HG02938 (cell line): Measurements from ENCODE around the gene ZBTB1.
A peak's percentile ranks its signal among the peaks of the same experiment; 100 is the strongest.
"Not testable (repeated sequence)": the region's sequence is repeated elsewhere in the genome, so short reads cannot be mapped to it uniquely, and the experiment has no call there.

Experiments
- ATAC-seq: cut with Tn5 transposase; IDR thresholded peaks from one replicate; pipeline ENCODE4 v1.9.1; 2021; ENCODE audit warnings: mild to moderate bottlenecking, moderate library complexity; ENCODE audit not compliant: unreplicated experiment

ZBTB1 gene

DNA sequence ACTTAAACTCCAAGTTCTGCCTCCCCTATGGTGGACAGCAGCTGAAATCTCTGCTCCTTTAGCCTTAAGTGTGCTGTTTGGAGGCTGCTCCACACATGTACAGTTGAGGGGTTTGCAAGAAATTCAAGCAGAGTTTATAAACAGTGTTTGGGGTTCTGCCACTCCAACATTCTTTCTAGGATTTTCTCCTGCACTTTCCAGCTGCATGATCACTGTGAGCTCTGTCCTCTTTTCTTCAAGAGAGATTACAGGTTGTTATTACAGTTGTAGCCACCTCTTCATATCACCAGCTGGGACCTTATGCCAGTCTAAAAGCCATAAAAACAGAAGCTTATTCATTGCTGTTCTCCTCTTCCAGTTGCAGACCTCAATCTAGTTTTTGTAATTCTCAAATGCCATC is 9.3 kb upstream of the ZBTB1 start:
- no peak for ATAC-seq

DNA sequence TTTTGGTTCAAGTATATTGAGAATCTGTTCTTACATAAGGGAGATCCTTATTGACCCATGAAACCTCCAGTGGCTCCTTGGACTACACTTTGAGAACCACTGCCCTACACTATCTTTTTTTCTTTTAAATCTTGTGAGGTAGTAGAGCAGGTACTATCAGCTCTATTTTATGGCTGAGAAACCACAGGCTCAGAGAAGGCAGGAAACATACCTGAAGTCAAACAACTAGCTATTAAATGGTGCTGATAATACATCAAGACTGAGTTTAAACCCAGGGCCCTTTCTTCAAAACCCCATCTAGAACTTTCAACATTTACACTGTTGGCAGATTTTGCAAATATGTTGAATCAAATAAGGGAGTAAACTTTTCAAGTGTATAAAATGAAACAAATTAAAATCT is 7.8 kb upstream of the ZBTB1 start:
- no peak for ATAC-seq

DNA sequence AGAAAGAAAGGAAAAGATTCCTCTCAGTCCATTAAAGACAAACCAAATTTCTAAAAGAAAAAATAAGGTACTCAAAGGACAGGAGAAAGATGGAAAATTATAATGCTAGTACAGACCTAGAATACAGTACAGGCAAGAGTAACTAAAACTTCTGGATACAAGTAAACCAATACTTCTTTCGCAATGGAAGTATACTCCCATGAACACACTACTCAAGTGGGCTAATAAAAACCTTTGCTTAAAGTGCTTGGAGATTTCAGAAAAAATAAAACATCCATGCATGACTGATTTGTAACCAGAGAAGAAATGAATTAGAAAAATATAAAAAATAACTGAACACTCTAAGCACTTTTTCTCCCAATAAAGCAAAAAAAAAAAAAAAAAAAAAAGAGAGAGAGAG is 4.5 kb upstream of the ZBTB1 start:
- no peak for ATAC-seq

DNA sequence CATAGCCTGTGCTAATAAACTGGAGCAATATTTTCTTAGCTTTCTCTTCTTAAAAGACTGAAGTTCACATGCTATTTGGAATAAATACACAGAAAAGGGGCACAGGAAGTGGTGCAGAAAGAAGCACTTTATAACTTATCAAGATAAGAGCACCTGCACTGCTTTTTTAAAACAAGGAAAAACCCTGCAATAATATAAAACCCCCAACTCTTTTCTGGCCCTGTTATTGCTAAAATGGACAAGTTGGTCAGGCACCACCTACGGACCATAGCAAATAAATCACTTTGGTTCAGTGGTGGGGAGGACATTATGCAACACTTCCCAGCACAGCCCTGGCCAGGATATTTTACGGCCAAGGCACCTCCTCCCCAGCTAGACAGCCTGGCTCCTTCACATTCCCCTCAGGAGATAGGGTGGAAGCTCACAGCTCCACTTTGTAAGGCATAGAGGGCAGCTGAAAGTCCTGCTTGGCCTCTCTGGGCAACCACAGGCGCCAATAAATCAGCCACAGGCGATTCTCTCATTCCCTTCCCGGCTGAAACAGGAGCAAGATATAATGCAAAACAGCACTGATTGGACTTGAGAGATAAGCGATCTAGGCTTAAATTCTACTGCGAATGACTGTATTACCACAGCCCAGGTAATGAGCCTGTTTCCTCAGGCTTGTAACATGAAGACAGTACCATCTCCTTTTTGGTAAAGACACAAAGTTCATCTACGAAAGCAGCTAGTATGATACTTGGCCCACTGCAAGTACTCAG is 3.0 kb upstream of the ZBTB1 start:
- ATAC-seq, result no peak

DNA sequence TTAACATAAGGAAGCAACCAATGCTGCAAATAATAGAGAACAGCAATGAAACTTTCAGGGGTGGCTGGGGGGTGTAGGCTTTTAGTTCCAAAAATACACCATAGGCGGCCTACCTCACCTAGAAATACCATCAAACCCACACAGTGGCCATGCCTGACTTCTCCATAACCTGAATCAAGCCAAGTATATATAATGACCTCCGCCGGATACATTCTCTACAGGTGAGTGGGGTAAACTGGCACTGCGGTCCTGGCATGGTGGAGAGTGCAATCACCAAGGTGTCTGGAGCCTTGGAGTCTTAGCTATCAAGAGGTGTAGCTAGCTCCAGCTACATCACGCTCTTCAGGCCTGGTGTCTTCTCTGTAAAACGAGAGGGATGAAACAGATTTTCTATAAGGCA is 2.1 kb upstream of the ZBTB1 start:
- no peak for ATAC-seq

DNA sequence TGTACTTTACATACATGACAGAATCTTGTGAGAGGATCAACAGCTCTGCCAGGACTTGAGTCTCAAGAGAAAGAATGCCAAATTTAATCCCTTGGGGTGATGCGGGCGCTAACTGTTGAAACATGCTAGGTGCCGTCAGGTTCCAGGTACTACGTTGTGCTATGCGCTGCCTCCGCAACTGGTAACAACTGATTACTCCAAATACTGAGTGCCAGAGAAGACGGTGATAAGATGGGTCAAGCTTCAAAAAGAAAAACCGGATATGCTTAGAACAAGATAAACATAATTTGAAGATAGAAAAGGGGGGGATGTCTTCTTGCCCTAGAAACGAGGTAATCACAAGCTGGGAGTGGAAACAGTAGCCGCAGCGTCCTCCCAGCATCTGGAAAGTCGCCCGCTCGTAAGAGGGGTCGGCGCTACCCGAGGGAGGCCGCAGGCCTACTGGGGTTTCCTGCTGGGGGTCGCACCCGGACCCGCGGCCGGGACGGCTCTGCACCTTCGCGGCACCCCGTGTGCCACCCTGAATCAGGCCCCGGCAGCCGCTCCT is 1.6 kb upstream of the ZBTB1 start:
- ATAC-seq, result no peak

DNA sequence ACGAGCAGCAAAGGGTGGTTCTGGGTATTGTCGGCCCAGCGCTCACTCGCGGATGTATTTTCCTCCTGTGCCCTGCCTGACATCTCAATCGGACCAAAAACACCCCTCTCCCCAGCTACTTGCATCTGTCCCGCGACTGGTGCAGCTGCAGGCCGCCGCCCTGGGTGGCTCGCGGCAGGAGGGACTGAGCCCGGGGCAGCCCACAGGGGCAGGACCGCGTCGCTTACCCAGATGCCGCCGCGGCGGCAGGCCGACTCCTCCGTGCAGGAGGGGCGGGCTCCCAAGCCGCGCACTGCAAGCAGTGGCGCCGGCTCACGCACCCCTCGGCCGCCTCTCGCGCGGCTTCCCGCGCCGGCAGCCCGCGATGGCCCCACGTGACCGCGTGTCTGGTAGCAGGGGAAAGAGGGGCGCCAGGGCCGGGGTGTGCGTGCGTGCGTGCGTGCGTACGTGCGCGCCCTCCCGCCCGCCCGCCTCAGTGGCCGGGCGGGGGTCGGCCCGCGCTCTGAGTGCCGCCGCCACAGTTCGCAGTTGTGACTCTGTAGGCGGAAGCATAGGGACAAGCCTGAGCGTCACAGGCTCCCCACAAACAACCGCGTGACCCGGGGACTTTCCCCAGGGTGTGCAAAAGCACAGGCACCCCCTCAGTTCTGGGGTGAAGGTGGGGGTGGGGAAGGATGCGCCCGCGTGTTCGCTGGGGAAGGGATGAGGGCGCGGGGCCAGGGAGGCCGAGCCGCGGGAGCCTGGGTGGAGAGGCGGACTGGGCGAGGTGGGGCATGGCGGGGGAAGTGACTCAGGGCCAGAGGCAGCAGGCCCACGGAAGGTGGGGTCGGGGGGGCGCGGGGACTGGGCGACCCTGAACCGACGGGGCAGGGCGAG is 898 bp upstream of the ZBTB1 start, which contains the start of gene ZBTB25:
TSS of gene ZBTB25 (minus strand) at position 405 of the 876 bp plus-strand sequence. CDS start 13,305 bp downstream, outside the sequence.
- ATAC-seq, result peak; percentile 60

DNA sequence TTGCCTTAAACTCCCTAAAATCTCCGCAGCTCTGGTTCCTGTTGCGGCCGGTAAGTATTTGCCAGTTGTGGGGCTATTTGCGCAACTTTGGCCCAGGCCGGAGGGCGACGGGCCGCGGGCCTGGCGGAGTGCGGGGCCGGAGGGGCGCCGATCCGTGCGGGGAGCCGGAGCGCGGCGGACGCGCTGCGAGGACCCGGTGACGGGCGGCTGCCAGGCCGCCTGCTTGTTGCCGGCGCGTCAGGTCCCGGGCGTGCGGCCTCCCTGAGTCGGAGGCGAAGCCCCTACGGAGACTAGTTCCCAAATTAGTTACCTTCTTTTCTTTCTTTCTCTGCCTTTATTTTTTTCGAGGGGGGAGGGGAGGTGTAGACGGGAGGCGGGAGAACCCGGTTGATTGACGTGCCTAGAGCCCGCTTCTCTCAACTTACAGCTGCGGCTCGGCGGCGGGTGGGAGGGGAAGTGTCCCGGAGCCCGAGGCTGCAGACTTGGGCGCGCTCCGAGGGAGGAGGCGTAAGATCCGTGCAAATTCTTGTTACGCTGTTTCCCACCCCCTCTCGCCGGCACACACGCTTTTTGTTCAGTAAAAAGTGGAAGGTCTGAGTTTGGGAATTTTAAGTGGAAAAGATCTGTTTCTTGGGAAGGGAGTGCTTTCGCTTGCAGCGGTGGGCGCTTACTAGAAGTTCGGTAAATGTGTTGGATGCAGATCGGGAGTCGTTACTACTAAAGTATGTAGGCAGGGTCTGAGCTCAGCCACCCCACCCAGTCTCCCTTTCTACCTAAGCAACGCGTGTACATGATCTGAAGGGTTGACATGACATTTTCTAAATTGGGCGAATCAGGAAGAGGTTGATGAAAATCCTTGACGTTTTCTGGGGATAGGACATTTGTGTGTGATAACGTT is 576 bp downstream of the ZBTB1 start:
- ATAC-seq, result peak; percentile 14

DNA sequence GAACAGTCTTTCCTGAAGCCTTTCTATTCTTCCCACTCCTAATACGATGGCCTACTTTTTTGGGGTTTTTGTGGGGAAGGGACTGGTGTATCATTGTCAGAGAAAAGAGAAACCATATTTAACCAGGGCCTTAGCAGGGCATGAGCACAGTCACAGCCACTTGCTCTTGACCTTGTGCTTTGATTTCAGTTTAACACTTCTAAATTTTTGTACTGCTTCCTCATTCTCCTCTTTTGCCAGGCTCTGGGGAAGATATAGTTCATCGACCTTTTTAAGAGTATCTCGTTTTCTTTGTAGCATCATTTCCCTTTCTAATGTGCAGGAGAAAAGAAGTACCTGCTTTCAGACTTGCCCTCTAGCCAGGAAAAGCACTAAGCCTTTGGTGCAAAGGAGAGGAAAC is 2.2 kb downstream of the ZBTB1 start:
- ATAC-seq, result no peak

DNA sequence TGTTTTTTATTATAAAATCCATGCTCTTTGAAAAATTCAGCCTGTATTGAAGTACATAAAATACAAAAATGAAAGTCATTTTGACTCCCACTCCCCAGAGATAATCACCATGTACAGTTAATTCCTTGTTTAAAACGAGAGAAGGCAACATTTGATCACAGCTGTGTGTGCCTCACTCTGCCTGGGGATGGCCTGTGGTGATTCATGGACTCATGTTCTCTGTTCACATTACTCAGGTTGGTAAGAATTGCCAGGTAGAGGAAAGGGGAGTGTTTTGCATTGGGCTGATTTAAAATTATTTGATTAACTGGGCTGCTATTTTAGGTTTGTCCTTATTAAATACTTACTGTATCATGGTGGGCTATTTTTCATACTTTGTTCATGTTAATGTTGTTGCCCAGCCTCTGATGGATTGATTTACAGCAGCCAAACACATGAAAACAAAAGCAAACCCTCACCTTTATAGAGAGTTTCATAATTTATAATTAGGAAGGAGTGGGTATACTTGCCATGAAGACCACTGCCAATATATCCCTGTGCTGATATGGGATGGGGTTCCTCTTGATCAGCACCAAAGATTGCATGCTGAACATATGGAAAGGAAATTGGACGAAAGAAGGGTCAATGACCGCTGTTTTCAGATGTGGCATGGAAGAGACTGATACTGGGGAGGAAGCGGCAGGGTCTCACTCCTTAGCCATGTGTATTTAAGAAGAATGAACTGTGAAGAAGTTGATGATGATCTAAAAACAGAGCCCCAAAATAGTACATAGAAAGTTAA is 3.0 kb downstream of the ZBTB1 start:
- ATAC-seq, result no peak

DNA sequence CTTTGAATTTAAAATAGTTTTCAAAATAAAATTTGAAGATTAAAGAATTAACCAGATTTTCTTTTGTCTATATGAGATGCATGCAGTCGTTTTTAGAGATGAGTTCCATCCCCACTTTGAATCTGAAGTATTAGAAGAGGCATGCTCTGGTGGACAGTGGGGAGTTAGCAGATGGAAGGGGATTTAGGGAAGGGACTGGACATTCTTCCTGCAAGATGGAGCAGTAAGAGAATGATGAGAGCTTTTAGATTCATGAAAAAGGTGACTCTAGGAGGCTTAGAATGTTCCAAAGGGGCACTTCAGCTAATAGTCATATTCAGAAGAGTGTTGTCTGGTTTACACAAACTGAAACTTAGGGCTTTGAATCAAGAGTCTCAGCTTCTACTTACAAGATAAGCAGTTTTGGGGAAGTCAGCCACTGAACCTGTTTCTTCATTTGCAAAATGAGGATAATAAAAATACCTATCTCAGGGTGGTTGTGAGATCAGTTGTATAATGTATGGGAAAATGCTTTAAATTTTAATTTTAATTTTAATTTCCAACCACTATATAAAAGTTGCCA is 3.7 kb downstream of the ZBTB1 start:
- ATAC-seq, result no peak

DNA sequence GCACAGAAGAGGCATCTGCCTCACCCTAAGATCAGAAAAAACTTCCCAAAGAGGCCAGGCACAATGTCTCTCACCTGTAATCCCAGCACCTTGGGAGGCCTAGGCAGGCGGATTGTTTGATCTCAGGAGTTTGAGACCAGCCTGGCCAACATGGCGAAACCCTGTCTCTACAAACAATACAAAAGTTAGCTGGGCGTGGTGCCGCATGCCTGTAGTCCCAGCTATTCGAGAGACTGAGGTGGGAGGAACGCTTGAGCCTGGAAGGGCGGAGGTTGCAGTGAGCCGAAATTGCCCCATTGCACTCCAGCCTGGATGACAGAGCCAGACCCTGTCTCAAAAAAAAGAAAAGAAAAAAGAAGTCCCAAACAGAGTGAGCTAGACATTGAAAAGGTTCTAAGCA is 4.5 kb downstream of the ZBTB1 start:
- ATAC-seq, result no peak

DNA sequence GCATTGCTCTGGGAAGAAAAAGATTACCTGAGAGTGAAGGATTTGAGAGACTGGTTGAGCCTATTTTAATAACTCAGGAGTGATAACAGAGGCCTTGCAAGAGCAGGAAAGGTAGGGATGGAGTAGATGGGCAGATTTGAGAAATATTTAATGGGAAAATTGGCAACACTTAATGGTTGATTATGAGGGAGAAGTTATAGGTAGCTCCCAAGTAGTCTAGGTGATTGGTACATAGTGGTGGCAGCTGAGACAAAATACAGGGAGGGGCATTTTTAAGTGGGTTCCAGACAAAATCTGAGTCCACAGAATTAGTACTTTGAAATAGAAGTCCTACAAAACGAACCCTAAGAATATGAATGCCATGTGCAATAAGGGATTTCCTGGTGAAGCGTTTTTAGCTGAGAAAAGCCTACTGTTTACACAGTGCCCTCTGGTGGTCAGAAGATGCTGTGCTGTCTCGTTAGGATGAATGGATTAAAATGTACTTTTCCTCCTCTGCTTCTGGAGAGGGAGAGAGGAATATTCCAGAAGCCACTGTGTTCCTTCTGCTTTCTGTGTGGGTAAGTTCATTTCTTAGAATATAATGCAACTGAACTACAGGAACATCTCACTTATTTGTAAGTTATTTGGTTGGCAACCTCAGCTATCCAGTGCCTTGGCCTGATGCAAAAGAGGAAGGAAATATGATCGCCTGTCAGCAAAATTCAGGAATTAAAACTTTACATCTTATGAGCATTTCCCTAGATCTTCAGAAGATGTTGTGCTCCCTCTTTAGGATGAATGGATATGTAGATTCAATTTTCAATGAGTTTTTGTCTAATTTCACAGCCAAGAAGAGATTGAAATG is 6.5 kb downstream of the ZBTB1 start:
- no peak for ATAC-seq

DNA sequence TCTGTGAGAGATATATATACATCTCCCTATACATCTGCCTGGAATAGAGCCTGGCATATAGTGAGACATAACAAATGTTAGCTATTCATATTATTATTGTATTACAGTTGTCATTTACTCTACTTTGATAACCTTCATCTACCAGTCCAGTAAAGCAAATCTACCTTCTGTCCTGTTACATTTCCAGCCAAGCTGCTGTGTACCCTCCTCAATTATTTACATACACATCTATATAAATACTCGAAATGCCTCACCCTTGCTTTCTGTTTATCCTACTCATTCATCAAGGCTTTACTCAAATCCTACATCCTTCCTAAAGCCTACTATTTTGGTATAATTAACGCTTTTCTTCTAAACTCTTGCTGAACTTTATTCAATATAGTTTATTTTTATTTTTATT is 8.7 kb downstream of the ZBTB1 start:
- ATAC-seq, result no peak

DNA sequence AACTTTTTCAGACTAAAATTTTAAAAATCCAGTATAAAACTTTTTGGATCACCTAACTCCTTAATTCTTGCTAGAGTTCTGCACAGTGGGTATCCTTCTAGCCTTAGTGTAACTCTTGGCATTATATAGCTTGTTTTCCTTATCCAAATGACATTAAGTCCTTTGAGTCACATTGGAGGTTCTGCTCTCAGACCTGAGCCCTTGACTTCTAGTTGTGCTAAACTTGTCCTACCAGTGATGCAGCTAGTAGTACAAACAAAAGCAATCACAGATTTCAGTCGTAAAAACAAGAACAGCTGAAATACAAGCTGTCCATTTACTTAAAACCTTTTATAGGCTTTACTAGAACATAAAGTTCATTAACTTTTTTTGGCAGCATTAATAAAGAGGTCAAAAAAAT is 10.5 kb downstream of the ZBTB1 start:
- ATAC-seq, result no peak

DNA sequence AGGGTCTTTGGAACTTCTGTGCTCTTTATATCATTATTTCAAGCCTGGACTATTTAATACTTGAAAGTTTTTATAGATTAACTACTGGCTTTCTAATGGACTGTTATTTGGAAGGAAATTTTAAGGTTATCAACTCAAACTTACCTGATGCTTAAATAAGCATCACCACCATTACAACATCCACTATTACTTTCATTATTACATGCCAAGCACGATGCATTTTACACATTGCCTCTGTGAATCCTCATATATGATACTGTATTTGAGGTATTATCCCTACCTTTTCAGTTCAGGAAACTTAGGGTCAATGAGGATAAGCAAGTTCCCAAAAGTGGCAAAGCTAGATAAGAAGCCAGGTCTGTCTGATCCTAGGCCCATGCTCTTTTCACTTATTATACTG is 12.4 kb downstream of the ZBTB1 start:
- no peak for ATAC-seq

DNA sequence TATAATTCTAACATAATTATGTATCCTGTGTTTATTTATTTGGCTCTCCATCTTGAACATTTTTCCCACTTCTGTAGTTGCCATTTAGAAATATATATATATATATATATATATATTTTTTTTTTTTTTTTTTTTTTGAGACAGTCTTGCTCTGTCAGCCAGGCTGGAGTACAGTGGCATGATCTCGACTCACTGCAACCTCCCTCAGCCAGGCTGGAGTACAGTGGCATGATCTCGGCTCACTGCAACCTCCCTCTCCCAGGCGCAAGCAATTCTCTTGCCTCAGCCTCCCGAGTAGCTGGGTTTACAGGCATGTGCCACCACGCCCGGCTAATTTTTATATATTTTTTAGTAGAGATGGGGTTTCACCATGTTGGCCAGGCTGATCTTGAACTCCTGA is 13.1 kb downstream of the ZBTB1 start:
- ATAC-seq, result not testable (repeated sequence)

DNA sequence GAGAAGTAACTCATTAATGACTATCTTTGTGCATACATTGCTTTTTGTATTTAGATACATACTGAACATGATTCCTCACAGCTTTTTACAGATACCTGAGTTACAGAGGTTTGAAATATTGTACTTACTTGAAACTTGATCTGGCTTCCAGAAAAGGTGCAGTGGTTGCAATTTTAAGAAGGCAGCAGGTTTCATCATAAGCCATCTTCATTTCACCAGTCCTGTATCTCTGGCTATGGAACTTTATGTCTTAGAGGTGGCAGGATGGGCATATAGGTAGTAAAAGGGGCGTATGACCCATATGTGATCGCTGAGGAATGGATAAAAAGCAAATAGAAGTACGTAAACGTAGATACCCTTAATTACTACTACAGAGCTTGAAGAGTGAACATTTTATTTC is 13.7 kb downstream of the ZBTB1 start:
- no peak for ATAC-seq

DNA sequence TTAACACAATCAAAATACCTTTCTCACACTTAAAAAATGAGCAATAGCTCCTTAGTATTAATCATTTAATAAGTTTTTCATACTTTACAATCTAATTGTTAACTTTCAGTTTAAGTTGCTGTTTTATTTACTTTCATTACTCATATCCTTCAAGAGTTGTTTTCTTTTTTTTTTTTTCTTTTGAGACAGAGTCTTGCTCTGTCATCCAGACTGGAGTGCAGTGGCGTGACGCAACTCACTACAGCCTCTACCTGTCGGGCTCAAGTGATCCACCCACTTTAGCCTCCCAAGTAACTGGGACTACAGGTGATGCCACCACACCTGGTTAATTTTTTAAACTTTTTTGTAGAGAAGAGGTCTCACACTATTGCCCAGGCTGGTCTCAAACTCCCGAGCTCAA is 16.1 kb downstream of the ZBTB1 start:
- ATAC-seq, result no peak
